HG03520 (cell line): ENCODE data around the gene TPBGL.

Source experiments
- ATAC-seq: cut with Tn5 transposase; IDR thresholded peaks from one replicate; pipeline ENCODE4 v1.9.1; 2021; ENCODE audit warnings: mild to moderate bottlenecking, moderate library complexity; ENCODE audit not compliant: unreplicated experiment

The TPBGL gene

GRCh38 chr11:75208446-75208845 is 32.1 kb upstream of the TPBGL start:
- no peak for ATAC-seq

- ATAC-seq: no peak
Measured at GRCh38 chr11:75212411-75212810, 28.2 kb upstream of the TPBGL start.

DNA sequence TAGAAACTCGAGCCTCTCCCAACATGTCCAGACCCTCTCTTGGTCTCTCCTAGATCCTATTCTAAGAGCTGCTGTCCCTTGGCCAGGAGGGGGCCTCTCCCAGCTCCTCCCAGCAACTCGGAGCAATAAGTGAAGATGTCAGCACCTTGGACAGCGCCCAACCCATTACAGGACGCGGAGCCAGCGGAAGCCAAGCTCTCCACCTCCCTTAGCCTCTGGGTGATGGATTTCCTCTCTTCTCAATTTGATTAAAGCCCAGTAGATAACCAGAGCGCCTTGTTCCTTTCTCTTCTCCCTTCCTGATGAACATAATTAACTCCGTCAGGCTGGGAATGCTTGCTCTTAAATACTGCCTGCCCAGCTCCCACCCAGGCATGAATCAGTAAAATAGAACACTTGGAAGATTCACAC is 26.2 kb upstream of the TPBGL start:
- no peak for ATAC-seq

DNA sequence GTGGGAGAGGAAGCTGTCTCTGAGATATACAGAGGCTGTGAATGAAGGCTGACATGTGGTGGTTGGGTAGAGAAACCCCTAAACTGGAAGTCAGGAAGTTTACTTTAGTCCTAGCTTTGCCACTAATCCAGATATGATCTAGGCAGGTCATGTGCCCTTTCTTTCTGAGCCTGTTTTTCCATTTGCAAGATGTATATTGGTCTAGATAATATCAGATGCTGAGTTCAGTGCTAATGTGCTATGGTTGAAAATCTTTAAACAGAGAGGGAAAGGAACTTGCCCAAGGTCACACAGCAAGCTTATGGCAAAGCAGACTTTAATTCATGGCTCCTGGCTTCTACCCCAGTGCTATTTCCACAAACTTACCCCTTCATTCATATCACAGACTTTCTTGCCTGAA is 25.7 kb upstream of the TPBGL start:
- no peak for ATAC-seq

DNA sequence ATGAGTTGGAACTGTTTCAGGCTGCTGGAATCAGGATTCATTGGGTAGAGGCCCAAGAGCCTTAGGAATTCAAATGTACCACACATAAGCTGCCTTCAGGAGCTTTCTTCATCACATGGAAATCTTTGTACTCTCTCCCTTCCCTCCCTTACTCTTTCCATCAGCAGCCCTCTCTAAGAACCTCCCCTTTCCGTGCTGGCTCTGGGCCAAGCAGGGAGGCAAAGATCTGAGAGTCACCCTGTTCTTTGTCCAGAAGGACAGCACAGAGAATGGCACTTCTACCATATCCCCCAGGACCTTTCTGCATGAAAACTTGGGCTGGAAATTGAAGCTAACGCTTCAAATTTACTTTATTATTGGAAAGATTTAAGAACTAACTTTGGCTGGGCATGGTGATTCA is 20.7 kb upstream of the TPBGL start:
- ATAC-seq: no peak

DNA sequence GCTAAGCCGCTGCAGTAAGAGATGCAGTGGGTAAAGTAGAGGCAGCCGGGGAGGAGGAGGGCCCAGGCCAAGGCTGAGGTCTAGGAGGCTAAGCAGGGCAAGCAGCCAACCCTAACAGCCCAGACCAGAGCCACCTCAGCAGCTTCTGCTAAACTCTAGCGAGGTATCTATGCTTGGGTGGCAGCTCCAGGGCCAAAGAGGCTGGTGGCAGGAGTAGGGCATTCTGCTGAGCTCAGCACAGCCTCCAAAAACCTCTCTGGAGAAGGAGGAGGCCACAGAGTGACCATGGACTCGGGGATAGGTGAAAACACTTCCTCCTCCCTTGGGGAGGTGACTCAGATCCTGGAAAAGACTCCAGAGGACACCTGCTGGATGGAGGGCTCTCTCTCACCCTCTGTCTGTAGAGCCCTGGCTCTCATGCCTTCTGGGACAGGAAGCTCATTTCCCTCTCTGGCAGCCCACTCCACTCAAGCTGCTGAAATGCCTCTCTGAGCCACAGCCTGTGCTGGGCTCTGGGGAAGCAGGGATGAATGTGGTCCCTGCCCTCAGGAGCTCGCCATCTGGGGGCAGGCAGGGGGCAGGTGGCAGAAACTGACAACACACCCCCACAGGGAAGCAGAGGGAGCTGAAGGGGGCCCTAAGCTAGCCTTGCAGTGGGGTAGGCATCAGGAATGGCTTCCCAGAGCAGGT is 16.5 kb upstream of the TPBGL start:
- no peak for ATAC-seq

GRCh38 chr11:75225794-75226193 is 14.8 kb upstream of the TPBGL start:
- no peak for ATAC-seq

GRCh38 chr11:75229466-75229865 is 11.1 kb upstream of the TPBGL start:
- ATAC-seq: no peak

DNA sequence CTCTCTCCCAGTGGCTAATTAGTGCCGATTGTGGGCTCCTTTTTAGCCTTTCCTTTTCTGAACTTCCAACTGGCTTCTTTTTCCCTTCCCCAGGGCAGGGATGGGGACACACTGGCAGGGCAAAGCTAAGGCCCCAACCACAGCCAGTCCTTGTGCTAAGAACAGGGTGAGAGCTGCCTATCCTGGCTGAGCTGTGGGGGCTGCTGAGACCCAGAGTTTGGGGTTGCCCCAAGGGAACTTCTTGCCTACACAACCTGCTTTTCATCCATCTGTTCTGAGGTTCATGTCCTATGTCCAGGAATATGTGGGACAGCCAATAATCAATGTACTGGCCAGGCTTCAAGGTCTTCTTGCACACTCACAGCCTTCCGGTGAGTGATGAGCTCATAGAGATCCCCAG is 10.0 kb upstream of the TPBGL start:
- no peak for ATAC-seq

DNA sequence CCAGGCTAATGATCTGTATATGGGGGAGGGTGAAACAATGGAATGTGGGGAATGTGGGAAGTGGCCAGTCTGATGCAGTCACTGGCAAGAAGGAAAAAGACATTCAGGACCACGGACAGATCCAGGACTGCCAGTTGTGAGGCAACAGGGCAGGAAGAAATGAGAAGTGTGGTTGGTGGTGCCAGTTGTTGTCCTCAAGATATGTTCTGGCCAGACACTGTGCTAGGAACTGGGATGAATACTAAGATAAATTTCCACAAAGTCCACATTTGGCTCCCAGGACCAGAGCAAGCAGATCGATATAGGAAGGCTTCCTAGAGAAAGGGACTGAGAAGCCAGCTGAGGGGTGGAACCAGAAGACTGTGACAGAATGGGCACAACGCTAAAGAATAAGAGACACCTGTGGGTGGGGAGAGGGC is 6.8 kb upstream of the TPBGL start:
- no peak for ATAC-seq

DNA sequence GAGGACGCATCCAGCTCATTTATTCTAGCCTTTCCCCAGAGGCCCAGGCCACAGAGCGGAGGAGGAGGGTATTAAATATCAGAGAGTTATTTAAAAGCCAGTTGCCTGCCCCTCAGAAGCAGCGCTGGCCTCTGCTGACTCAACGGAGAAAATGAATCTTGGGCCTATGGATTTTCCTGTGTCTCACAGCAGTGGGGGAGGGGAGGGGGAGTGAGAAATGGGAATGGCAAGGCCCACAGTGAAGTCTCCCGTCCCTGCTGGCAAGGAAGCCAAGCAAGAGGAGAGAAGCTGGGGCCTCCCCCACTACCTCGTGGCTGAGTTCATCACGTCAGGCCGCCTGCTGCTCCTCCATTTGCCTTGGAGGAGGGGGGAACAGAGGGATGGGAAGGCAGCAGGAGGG is 4.5 kb upstream of the TPBGL start:
- ATAC-seq: no peak

GRCh38 chr11:75237050-75237449 is 3.5 kb upstream of the TPBGL start:
- no peak for ATAC-seq

DNA sequence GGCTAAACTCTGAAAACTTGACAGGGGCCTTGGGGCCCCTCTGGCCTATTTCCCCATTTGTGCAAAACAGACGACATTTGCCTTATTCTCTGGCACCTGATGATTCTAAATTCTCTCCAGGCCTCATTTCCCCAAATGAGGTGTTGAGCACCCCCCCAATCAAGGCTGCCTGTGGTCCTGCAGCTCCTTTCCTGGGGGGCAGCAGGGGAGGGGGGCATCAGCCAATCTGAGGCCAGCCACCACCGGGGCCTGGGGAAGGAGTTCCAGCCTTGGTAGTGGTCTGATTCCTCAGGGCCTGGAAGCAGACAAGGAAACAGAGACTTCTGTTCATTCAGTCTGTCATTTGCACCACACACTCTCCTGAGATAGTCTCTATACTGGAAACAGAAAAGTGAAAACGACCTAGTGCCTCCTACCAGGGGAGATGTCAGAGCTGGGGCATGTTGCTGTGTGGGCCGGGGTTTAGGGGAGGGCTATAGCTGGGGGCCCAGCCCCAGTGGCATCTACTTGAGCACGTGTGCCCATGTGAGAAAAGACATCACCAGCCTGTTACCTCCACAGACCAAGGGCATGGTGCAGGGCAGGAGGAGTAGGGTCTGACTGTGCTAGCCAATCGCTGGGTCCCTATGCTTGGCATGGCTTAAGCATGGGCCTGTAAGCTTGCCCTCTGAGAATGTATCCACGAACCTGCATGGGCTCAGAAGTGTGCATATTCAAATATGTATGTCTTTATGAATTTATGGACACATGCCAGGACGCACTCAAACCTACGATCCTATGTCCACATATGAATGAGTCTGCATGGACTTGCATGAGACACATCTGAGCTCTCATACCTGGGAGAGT is 1.8 kb upstream of the TPBGL start:
- no peak for ATAC-seq

DNA sequence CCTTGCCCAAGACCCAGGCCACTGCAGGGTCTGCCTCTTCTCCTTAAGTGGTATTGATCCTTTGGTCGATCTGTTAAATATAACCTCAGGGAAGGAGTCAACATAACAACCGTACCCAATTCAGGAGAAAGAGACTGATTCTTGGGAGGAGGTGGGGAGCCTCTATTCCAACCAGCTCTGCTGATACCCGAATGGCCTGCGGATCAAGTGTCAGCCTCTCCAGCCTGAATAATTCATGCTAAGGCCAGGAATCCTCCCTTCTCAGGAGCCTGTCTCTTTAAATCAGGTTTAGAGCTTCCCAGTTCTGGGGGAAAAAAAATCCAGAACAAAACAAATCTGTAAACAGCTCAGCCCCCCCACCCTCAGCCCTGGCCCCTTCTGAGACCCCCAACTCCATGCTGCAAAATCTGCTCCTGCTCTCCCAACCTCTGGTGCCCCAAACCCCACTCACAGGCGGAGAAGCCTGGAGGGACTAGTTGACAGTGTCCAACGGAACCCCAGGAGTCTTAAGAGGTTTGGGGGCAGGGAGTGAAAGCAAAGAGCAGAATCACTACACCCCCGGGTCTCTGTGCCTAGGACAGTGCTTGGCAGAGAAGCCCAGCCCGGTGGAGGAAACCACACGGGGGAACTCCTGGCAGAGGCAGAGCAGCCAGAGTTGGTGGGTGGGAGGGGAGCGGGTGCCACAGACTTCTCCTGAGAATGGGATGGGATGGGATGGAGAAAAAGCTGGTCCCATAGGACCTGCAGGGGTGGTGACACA is 863 bp upstream of the TPBGL start:
- no peak for ATAC-seq

DNA sequence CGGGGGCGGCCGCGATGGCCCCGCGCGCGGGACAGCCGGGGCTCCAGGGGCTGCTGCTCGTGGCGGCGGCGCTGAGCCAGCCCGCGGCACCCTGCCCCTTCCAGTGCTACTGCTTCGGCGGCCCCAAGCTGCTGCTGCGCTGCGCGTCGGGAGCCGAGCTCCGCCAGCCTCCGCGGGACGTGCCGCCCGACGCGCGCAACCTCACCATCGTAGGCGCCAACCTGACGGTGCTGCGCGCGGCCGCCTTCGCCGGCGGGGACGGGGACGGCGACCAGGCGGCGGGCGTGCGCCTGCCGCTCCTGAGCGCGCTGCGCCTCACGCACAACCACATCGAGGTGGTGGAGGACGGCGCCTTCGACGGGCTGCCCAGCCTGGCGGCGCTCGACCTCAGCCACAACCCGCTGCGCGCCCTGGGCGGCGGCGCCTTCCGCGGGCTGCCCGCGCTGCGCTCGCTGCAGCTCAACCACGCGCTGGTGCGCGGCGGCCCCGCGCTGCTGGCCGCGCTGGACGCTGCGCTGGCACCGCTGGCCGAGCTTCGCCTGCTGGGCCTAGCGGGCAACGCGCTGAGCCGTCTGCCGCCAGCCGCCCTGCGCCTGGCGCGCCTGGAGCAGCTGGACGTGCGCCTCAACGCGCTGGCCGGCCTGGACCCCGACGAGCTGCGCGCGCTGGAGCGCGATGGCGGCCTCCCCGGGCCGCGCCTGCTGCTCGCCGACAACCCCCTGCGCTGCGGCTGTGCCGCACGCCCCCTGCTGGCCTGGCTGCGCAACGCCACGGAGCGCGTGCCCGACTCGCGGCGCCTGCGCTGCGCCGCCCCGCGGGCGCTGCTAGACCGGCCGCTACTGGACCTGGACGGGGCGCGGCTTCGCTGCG is 697 bp downstream of the TPBGL start:
- peak; percentile 82 for ATAC-seq

GRCh38 chr11:75241906-75242644 is 1.5 kb downstream of the TPBGL start:
- no peak for ATAC-seq

- no peak for ATAC-seq
Measured at GRCh38 chr11:75242722-75243600, 2.4 kb downstream of the TPBGL start.

GRCh38 chr11:75244052-75244814 is 3.7 kb downstream of the TPBGL start:
- ATAC-seq: no peak
